Measurements from ENCODE around the gene PACS1. TPM values are rescaled to one million over a fixed set of nuclear protein-coding genes. Genes with fewer than 3 reads are reported as not detected.

The PACS1 gene
- polyA plus RNA-seq, 1 donor (not counting 4 experiments of a cell fraction or from before 2014, with no cell fraction given) = 14.9 TPM

- H3K27ac ChIP-seq (ENCODE audit: control insufficient read depth, insufficient read depth, low read length) = no peak overlapping the region
- no peaks in the 10 kb centered on the region for H3K9me1 ChIP-seq (ENCODE audit: control insufficient read depth, extremely low read depth, insufficient read depth, low read length)
- H3K4me1 ChIP-seq (ENCODE audit: control insufficient read depth, extremely low read depth, insufficient read depth, low read length) = no peaks in the 10 kb centered on the region
- H3K36me3 ChIP-seq (ENCODE audit: control insufficient read depth in 2 of 2, extremely low read depth in 1 of 2, insufficient read depth in 2 of 2, low read length in 2 of 2) = peaks cover 16 to 43% of the 10 kb centered on the region in 2 experiments
- FAIRE-seq (no peak), DNase-seq (ENCODE audit: low read depth, low spot score) (no peak)
- H3K79me2 ChIP-seq (ENCODE audit: control insufficient read depth, insufficient read depth, low read length) = no peaks in the 10 kb centered on the region
- no peaks in the 10 kb centered on the region for H3K9me3 ChIP-seq (ENCODE audit: control insufficient read depth, low read depth, low read length)
- no peak overlapping the region for H3K9ac ChIP-seq (ENCODE audit: control insufficient read depth, extremely low read depth, insufficient read depth, low read length)
- H2AFZ ChIP-seq (ENCODE audit: control insufficient read depth, low read length) = no peak overlapping the region
- no peak overlapping the region for H3K4me3 ChIP-seq (ENCODE audit: control insufficient read depth in 2 of 3, extremely low read depth in 1 of 3, insufficient read depth in 2 of 3, low read depth in 1 of 3, low read length in 3 of 3)
- TF ChIP-seq EZH2 (IDR thresholded peaks at IDR 0.05; ENCODE audit: low read length) = no peak
- TF ChIP-seq CTCF (optimal IDR thresholded peaks at IDR 0.05 in 1 of 3, IDR thresholded peaks at IDR 0.05 in 1 of 3, conservative IDR thresholded peaks at IDR 0.05 in 1 of 3; ENCODE audit: extremely low read depth in 1 of 3, insufficient read depth in 2 of 3, low read length in 3 of 3) = no peak
- H3K27me3 ChIP-seq (ENCODE audit: control insufficient read depth, extremely low read depth, insufficient read depth, low read length) = no peaks in the 10 kb centered on the region
- no peak overlapping the region for H3K4me2 ChIP-seq (ENCODE audit: control insufficient read depth, extremely low read depth, insufficient read depth, low read depth, low read length)
- H4K20me1 ChIP-seq (ENCODE audit: control insufficient read depth, extremely low read depth, insufficient read depth, low read length) = no peaks in the 10 kb centered on the region
- dilution Hi-C loops (cut with MboI; ENCODE audit: extremely low pct_ligation_motif_present, low sequenced_read_pairs) = no loop called here
These were observed 162.7 kb downstream of the PACS1 start for GRCh38 chr11:66232769-66233168.

- Histone ChIP-seq H4K20me1 (ENCODE audit: control insufficient read depth, extremely low read depth, insufficient read depth, low read length) (no peaks in the 10 kb centered on the region), H3K9me3 (ENCODE audit: control insufficient read depth, low read depth, low read length) (no peaks in the 10 kb centered on the region), H3K27me3 (ENCODE audit: control insufficient read depth, extremely low read depth, insufficient read depth, low read length) (no peaks in the 10 kb centered on the region), H3K9ac (ENCODE audit: control insufficient read depth, extremely low read depth, insufficient read depth, low read length) (no peak overlapping the region), H3K4me3 (ENCODE audit: control insufficient read depth in 2 of 3, extremely low read depth in 1 of 3, insufficient read depth in 2 of 3, low read depth in 1 of 3, low read length in 3 of 3) (no peak overlapping the region), H3K27ac (ENCODE audit: control insufficient read depth, insufficient read depth, low read length) (no peak overlapping the region), H3K4me1 (ENCODE audit: control insufficient read depth, extremely low read depth, insufficient read depth, low read length) (no peaks in the 10 kb centered on the region), H3K9me1 (ENCODE audit: control insufficient read depth, extremely low read depth, insufficient read depth, low read length) (no peaks in the 10 kb centered on the region), H3K79me2 (ENCODE audit: control insufficient read depth, insufficient read depth, low read length) (no peaks in the 10 kb centered on the region), H3K4me2 (ENCODE audit: control insufficient read depth, extremely low read depth, insufficient read depth, low read depth, low read length) (no peak overlapping the region), H3K36me3 (ENCODE audit: control insufficient read depth in 2 of 2, extremely low read depth in 1 of 2, insufficient read depth in 2 of 2, low read length in 2 of 2) (peaks cover 16 to 42% of the 10 kb centered on the region in 2 experiments), H2AFZ (ENCODE audit: control insufficient read depth, low read length) (no peak overlapping the region)
- DNase-seq (ENCODE audit: low read depth, low spot score) (no peak), FAIRE-seq (no peak)
- TF ChIP-seq CTCF (optimal IDR thresholded peaks at IDR 0.05 in 1 of 3, IDR thresholded peaks at IDR 0.05 in 1 of 3, conservative IDR thresholded peaks at IDR 0.05 in 1 of 3; ENCODE audit: extremely low read depth in 1 of 3, insufficient read depth in 2 of 3, low read length in 3 of 3) (no peak), EZH2 (IDR thresholded peaks at IDR 0.05; ENCODE audit: low read length) (no peak)
- dilution Hi-C loops (cut with MboI; ENCODE audit: extremely low pct_ligation_motif_present, low sequenced_read_pairs) = no loop called here
These were observed 163.2 kb downstream of the PACS1 start for GRCh38 chr11:66233301-66233700.
